Stimulated activated CD4-positive, alpha-beta T cell treated with anti-CD3 and anti-CD28 coated beads, Interleukin-1b, Interleukin-23, amount 100 ng/mL, for 4 hours (primary cell): ENCODE data around the gene SEMA3C.

Experiments
- DNase-seq, 2 donors: peaks; one replicate each; pipeline ENCODE4 v3.0.0-alpha.2; 2020; ENCODE audit warnings: low read depth in 2 of 2

The SEMA3C gene

GRCh38 chr7:80918909-80919721 lies at the start of gene SEMA3C:
Gene SEMA3C, minus strand, starts transcription at chr7:80919051. Its CDS starts 2,270 bp downstream, at chr7:80916781.
- no peak for DNase-seq

DNA sequence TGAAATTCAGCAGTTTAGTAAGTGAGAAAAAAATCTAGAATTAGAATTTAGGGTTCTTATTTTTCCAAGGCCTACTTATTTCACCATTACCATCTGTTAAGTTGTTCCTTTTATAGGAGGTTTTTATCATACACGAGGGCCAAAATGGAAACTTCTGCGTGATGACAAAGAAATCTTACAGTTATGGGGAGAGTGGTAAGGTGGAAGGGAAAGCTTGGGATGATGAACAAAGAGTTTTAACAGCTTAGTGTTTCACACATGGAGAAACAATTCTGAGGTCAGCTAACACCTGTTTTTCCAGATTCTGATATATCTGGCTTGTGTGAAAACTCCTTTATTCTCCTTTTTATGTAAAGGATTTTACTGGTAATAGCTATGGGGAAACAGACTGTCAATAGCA lies 49.8 kb upstream of the SEMA3C start:
- DNase-seq = no peak

GRCh38 chr7:80967917-80968297 lies 49.1 kb upstream of the SEMA3C start:
- DNase-seq = no peak

- DNase-seq = no peak
Observed at GRCh38 chr7:80967071-80967916, 48.4 kb upstream of the SEMA3C start.

- no peak for DNase-seq
Observed at GRCh38 chr7:80960244-80960795, 41.5 kb upstream of the SEMA3C start.

- no peak for DNase-seq
Observed at GRCh38 chr7:80957226-80957777, 38.5 kb upstream of the SEMA3C start.

- DNase-seq = no peak
Observed at GRCh38 chr7:80954191-80954590, 35.3 kb upstream of the SEMA3C start.

DNA sequence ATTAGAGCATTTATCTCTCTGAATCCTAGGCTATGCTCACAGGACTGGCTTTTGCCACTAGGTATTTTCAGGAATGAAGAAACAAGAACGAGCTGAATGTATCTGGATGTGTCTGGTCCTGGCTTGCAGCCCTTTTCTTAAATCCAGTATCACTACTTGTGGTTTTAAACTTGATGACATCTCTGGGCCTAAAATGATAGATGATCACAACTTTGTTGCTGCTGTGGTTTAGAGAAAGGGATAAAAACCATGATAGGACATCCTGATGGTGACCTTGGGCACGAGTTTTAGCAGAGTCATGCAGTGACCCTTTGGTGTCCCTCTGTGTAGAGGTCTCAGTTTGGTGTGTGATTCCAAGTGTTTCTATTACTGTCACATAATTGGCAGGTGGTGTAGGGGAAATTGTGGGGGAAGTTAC lies 31.7 kb upstream of the SEMA3C start:
- no peak for DNase-seq

DNA sequence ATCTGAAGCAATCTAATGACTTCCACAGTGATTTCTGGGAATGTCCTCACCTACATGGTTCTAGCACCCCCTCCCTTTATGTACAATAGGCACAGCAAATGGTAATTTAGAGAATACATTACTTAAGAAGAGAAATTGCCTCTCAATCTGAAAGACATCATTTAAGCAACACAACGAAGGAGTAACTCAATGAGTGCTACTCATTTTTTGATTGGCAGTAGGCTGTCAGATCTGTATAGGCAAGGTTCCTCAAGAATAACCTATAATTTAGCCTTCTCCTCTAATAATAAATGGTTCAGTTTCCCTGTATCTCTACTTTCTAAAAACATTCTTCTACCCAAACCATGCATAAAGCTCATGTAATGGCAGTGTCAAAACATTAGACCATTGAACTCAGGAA lies 30.6 kb upstream of the SEMA3C start:
- no peak for DNase-seq

DNA sequence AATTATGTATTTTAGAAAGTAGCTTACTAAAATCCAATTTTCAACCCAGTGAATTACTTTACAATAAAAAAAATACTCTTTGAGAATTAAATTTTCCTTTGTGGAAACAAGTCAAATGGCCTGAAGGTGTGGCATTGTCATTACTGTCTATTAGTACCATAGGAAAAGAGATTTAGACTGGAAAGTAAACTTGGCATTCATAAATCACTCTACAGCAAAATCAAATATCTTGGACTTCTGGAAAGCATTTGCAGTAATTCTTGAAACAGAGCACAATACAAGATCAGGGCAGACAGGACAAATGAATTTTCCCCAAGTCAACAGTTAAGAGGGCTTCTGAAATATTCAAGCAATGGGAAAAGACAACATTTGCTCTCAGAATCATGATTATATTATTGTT lies 28.0 kb upstream of the SEMA3C start:
- DNase-seq = no peak

DNA sequence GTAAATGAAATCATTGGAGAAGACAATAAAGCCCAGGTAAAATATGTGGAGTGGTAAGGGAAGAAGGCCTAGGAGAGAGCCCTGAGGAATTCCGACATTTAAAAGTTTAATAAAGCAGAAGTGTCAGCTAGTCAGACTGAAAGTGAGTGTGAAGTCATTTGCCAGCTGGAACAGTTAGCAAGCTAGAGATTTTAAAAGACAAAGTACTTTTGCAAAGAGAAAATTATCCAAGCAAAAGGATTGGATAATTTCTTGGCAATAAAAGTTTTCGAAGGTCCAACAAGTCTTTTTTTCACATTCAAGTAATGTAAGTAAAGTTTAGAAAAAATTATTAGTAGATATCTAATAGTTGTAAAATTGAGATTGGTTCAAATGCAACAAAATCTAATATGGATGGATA lies 27.1 kb upstream of the SEMA3C start:
- no peak for DNase-seq

DNA sequence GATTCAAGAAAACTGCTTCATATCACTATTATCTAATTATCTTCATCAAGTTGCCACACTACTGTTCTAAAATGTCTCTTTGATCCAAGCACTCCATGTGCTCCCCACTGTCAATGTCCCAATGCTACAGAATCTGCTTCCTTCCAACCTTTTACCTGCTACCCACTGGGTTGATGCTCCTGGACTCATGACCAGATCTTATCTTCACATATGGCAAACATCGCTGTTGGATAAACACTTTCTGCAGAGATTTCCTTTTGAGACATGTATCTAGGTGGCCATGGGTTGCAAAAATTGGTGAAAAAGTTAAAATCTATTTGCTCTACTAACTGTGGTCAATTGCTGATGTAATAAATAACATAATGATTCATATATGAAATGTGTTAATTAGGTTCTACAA lies 24.5 kb upstream of the SEMA3C start:
- DNase-seq = no peak

GRCh38 chr7:80942261-80943041 lies 23.6 kb upstream of the SEMA3C start:
- DNase-seq = no peak

GRCh38 chr7:80941208-80941758 lies 22.4 kb upstream of the SEMA3C start:
- no peak for DNase-seq

- no peak for DNase-seq
Observed at GRCh38 chr7:80940539-80941207, 21.8 kb upstream of the SEMA3C start.

GRCh38 chr7:80937336-80937735 lies 18.5 kb upstream of the SEMA3C start:
- DNase-seq = no peak

DNA sequence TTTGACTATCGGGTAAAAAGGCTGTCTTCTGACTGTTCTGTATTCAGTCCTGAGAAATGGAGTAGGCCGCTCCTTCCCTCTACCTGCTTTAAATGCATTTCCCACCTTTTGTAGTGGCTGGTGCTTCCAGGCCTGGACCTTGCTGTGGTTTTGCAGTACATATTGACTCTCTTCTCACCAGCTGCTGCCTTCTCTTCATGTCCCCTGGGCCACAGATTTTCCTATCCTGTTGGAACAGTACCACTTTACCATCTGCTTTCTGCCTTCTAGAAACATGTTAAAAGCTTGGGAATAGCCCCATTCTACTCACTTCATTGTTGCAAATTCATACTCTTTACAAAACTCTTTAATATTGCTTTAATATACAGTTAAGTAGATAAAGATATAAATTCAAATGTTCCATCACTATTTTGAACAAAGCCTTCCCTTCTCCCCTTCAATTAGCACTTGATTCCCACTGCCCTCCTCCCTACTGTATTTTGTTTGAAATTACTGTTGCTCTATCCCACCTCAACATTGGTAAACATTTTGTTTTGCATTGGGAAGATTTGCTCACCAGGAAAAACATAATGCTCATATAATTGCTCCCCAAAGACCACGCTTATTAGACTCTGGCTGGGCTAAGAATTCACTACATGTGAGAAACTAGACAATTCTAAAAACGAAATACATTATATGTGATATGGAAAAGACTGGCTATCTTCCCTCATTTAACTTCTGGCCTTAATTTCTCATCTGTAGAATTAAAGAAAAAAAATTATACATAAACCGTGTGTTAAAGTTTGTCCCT lies 17.3 kb upstream of the SEMA3C start:
- DNase-seq = no peak

GRCh38 chr7:80934321-80934720 lies 15.5 kb upstream of the SEMA3C start:
- no peak for DNase-seq

DNA sequence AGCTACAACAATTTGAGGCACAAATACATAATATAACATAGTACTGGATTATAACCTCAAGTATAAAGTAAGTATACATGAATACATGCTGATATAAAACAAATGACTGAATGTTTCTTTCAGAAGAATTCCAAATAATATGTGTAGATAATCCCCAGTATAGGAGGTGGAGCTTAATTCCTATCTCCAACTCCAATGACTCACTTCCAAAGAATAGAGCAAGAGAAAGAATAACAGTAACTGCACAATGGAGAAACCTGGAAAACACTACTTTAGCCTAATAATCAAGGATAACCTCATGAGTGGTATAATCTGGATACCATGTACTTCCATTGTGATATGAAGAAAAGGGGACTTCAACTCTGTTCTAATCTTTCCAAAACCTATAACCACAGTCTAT lies 13.7 kb upstream of the SEMA3C start:
- DNase-seq = no peak

- DNase-seq = no peak
Observed at GRCh38 chr7:80929619-80930018, 10.8 kb upstream of the SEMA3C start.
